ENCODE results near the gene TUBA1B. TPM values are rescaled to one million over a fixed set of nuclear protein-coding genes. Genes with fewer than 3 reads are reported as not detected.
A peak's percentile ranks its signal among the peaks of the same experiment; 100 is the strongest.

Gene TUBA1B
- total and polyA plus RNA-seq, 4 donors = 125 to 1,268 (median 243) TPM

GRCh38 chr12:49121047-49121696 is 10.0 kb downstream of the TUBA1B start:
- Histone ChIP-seq H3K36me3 (ENCODE audit: control insufficient read depth in 4 of 4, insufficient read depth in 3 of 4, low read depth in 1 of 4, low read length in 3 of 4) (no peaks in the 10 kb centered on the region), H3K4me3 (ENCODE audit: low read depth in 1 of 3, low read length in 3 of 3) (no peak overlapping the region), H3K27me3 (ENCODE audit: control insufficient read depth in 4 of 4, insufficient read depth in 4 of 4, low read length in 3 of 4) (no peaks in the 10 kb centered on the region), H3K9ac (ENCODE audit: low read depth in 1 of 2, low read length in 2 of 2) (no peak overlapping the region), H3K9me3 (ENCODE audit: control insufficient read depth in 4 of 4, low read length in 3 of 4) (no peaks in the 10 kb centered on the region), H3K27ac (ENCODE audit: low read depth in 1 of 2, low read length in 2 of 2) (no peak overlapping the region), H3K4me1 (ENCODE audit: control insufficient read depth in 4 of 4, insufficient read depth in 4 of 4, low read length in 3 of 4) (peaks cover 0 to 3% (median 0%) of the 10 kb centered on the region in 4 donors)
- 22% methylated on average over 6 of the region's 6 CpGs for WGBS
- TF ChIP-seq RXRA (IDR thresholded peaks at IDR 0.05) (peak; percentile 11 to 53), MAX (IDR thresholded peaks at IDR 0.05) (no peak), EGR1 (IDR thresholded peaks at IDR 0.05; ENCODE audit: low read depth in 2 of 2) (no peak), HNF4A (conservative IDR thresholded peaks at IDR 0.05) (peak; percentile 72 to 88), ATF3 (IDR thresholded peaks at IDR 0.05) (no peak), TAF1 (conservative IDR thresholded peaks at IDR 0.05) (no peak), FOXA2 (IDR thresholded peaks at IDR 0.05) (no peak), FOXA1 (IDR thresholded peaks at IDR 0.05) (no peak), NR2F2 (IDR thresholded peaks at IDR 0.05) (no peak), ZBTB33 (IDR thresholded peaks at IDR 0.05) (no peak), HNF4G (IDR thresholded peaks at IDR 0.05) (peak; percentile 59), JUND (IDR thresholded peaks at IDR 0.05) (no peak), CTCF (IDR thresholded peaks at IDR 0.05; ENCODE audit: low read depth, low read length, missing input control) (peak; percentile 78), SP1 (IDR thresholded peaks at IDR 0.05) (peak; percentile 37), GABPA (IDR thresholded peaks at IDR 0.05 in 1 of 2, conservative IDR thresholded peaks at IDR 0.05 in 1 of 2) (peak in 1 of 2 donors; percentile 52), REST (IDR thresholded peaks at IDR 0.05) (no peak), RAD21 (IDR thresholded peaks at IDR 0.05) (peak; percentile 91 to 92), YY1 (IDR thresholded peaks at IDR 0.05) (no peak)
- no peak for DNase-seq (ENCODE audit: low spot score)
